Spleen (tissue), 11 donors: ENCODE data around the gene SLC35B4. TPM values are rescaled to one million over a fixed set of nuclear protein-coding genes. Genes with fewer than 3 reads are reported as not detected.

ENCODE experiments used
- DNase-seq: peaks from one replicate; pipeline ENCODE4 v3.0.0-alpha.2; 2020
- H3K27ac ChIP-seq, 8 donors: fragments of 200-600 bp; sonication (generic) in 7 of 8; 1 replicate in 4 of 8; 2 replicates in 4 of 8; pipeline versions ENCODE4 v1.5.0 to v1.8.0; 2016 to 2021; ENCODE audit warnings: inconsistent platforms in 4 of 8, mild to moderate bottlenecking in 4 of 8, moderate library complexity in 1 of 8
- H3K27me3 ChIP-seq, 7 donors: fragments of 200-600 bp; sonication (generic) in 6 of 7; replicated peaks in 1 of 7; 1 replicate in 4 of 7; 2 replicates in 3 of 7; pipeline versions ENCODE4 v1.5.0 to v1.8.0; 2016 to 2021; ENCODE audit warnings: inconsistent platforms in 3 of 7, mild to moderate bottlenecking in 1 of 7
- H3K36me3 ChIP-seq, 6 donors: fragments of 200-600 bp; sonication (generic) in 5 of 6; 1 replicate in 4 of 6; 2 replicates in 2 of 6; pipeline versions ENCODE4 v1.5.0 to v1.8.0; 2016 to 2021; ENCODE audit warnings: inconsistent platforms in 2 of 6
- H3K4me1 ChIP-seq, 6 donors: fragments of 200-600 bp; sonication (generic) in 5 of 6; 1 replicate in 3 of 6; 2 replicates in 3 of 6; pipeline versions ENCODE4 v1.5.0 to v1.8.0; 2016 to 2021; ENCODE audit warnings: inconsistent platforms in 3 of 6
- H3K4me3 ChIP-seq, 8 donors: fragments of 200-600 bp; sonication (generic) in 7 of 8; 1 replicate in 4 of 8; 2 replicates in 4 of 8; pipeline versions ENCODE4 v1.5.0 to v1.8.0; 2016 to 2021; ENCODE audit warnings: inconsistent platforms in 4 of 8, mild to moderate bottlenecking in 4 of 8, moderate library complexity in 2 of 8
- H3K9me3 ChIP-seq, 8 donors: fragments of 200-600 bp; sonication (generic) in 7 of 8; 1 replicate in 4 of 8; 2 replicates in 4 of 8; pipeline versions ENCODE4 v1.5.0 to v1.8.0; 2016 to 2021; ENCODE audit warnings: inconsistent platforms in 4 of 8
- POLR2A ChIP-seq, 3 donors: fragments of 450-650 bp; IDR thresholded peaks; one replicate each; pipeline ENCODE4 v1.5.1; 2017; ENCODE audit warnings: antibody characterized with exemption in 3 of 3, mild to moderate bottlenecking in 1 of 3
- POLR2AphosphoS5 ChIP-seq, 3 donors: sonication (generic); formaldehyde crosslinking; IDR thresholded peaks; one replicate each; pipeline ENCODE4 v1.5.1; 2017; ENCODE audit warnings: antibody characterized with exemption in 3 of 3
- WGBS, 5 donors: extraction: QIAGEN DNeasy Blood & Tissue Kit in 3 of 5; methylation state at CpG; one replicate each; pipeline versions ENCODE4 v1.1.5 to v1.1.7; 2013 to 2018; 5-methylcytosine and 5-hydroxymethylcytosine counted together
- intact Hi-C: fragments of 100-400 bp; cut with DNase I; formaldehyde crosslinking; loops from one replicate; pipeline ENCODE4 v1.15.0; 2023; ENCODE audit warnings: low total_unique reads
- polyA plus RNA-seq, 3 donors: library from polyadenylated mRNA; stranded (reverse); fragments of 200-250 nt; gene quantifications; one replicate each; pipeline ENCODE4 v1.2.1, GENCODE V29; 2013
- total RNA-seq, 7 donors: library from RNA; depleted of rRNA in 3 of 7; stranded (reverse); fragments of >200 nt in 3 of 7; fragmentation: NEBNext Ultra II Directional in 4 of 7; extraction: Animal tissue kit (Norgen Biotek cat#: 25700) in 4 of 7; gene quantifications; one replicate each; pipeline versions ENCODE4 v1.1.0 to v1.2.1, GENCODE V29; 2016 to 2021
- TF ChIP-seq, protein P1 (sequence below), 11 experiments: fragments of 200-600 bp in 7 of 11; fragments of 450-650 bp in 4 of 11; sonication (generic) in 4 of 11; IDR thresholded peaks in 8 of 11; conservative IDR thresholded peaks in 3 of 11; 1 replicate in 7 of 11; 2 replicates in 4 of 11; pipeline versions ENCODE4 v1.4.0 to v1.8.0; 2016 to 2021; ENCODE audit warnings: antibody characterized with exemption in 11 of 11, inconsistent platforms in 4 of 11, mild to moderate bottlenecking in 1 of 11
- donor health status: healthy with polysubstance abuse.
- donor health status: DM: no; HTN: no; CAD: no; lungs with moderate emphysema.
- donor health status: DM: no; HTN: no; CAD: no.
- donor health status: Bipolar disorder and iron deficiency.
- donor health status: healthy.
- donor health status: DM: no; HTN: no; CAD: no.
- donor health status: DM: yes; HTN: yes; CAD: no.

SLC35B4 gene
- total and polyA plus RNA-seq, 10 donors = 3.4 to 19.0 (median 11.9) TPM

DNA sequence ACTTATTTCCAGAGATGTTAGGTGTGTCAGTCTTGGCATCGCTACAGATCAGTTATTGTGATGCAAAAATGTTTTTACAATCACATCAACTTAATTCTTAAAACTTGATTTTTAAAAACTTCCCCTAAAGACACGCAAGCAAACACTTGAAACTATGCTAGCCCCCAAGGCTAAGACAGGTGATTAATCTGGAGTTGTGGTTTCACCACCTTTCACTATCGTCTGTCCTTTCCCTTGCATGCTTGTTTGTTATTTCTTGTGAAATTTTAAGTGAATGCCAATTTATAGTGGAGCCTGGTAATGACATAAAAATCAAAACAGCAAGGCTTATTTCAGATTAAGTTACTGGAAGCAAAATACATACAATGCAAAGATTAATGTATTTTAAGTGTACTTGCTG, 70.4 kb downstream of the SLC35B4 start:
- Histone ChIP-seq H3K27ac (no peak overlapping the region), H3K4me3 (no peak overlapping the region), H3K27me3 (no peaks in the 10 kb centered on the region), H3K36me3 (no peaks in the 10 kb centered on the region), H3K9me3 (peaks cover 0 to 10% (median 0%) of the 10 kb centered on the region in 8 donors), H3K4me1 (no peaks in the 10 kb centered on the region)
- TF ChIP-seq POLR2AphosphoS5 (IDR thresholded peaks at IDR 0.05) (no peak), POLR2A (IDR thresholded peaks at IDR 0.05) (no peak)
- TF ChIP-seq, protein P1, sequence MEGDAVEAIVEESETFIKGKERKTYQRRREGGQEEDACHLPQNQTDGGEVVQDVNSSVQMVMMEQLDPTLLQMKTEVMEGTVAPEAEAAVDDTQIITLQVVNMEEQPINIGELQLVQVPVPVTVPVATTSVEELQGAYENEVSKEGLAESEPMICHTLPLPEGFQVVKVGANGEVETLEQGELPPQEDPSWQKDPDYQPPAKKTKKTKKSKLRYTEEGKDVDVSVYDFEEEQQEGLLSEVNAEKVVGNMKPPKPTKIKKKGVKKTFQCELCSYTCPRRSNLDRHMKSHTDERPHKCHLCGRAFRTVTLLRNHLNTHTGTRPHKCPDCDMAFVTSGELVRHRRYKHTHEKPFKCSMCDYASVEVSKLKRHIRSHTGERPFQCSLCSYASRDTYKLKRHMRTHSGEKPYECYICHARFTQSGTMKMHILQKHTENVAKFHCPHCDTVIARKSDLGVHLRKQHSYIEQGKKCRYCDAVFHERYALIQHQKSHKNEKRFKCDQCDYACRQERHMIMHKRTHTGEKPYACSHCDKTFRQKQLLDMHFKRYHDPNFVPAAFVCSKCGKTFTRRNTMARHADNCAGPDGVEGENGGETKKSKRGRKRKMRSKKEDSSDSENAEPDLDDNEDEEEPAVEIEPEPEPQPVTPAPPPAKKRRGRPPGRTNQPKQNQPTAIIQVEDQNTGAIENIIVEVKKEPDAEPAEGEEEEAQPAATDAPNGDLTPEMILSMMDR (IDR thresholded peaks at IDR 0.05 in 8 of 11, conservative IDR thresholded peaks at IDR 0.05 in 3 of 11) = no peak
- intact Hi-C loops = no loop called here
- WGBS, 5 donors = 55 to 71% (median 67%) methylated on average over 3 of the region's 3 CpGs
- DNase-seq = no peak

DNA sequence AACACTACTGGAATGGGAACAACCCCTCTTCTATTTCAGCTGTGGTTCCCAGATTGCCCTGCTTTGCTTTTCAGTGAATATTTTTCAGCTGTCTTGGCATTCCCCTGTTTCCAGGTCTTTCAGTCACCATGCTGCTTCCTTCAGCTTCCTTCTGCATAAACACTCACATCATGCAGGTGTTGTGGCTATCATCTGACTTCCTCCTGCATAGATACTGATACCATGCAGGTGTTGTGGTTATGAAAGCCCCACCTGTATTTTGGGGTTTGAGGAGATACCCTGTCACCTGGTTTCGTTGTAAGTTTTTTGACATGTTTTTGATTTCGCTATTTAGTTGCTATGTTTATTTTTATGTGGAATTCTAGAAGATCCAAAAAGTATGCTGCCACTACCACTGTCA, 71.5 kb downstream of the SLC35B4 start:
- 69 to 82% (median 72%) methylated on average over 2 of the region's 2 CpGs for WGBS, 5 donors
- no peak for DNase-seq
- no peaks in the 10 kb centered on the region for H3K4me1 ChIP-seq
- no peak overlapping the region for H3K27ac ChIP-seq
- TF ChIP-seq, protein P1 (IDR thresholded peaks at IDR 0.05 in 8 of 11, conservative IDR thresholded peaks at IDR 0.05 in 3 of 11) = no peak
- no peak for TF ChIP-seq POLR2AphosphoS5 (IDR thresholded peaks at IDR 0.05)
- no peak for TF ChIP-seq POLR2A (IDR thresholded peaks at IDR 0.05)
- no peaks in the 10 kb centered on the region for H3K36me3 ChIP-seq
- intact Hi-C loops = no loop called here
- H3K9me3 ChIP-seq = peaks cover 0 to 15% (median 4%) of the 10 kb centered on the region in 8 donors
- no peak overlapping the region for H3K4me3 ChIP-seq
- no peaks in the 10 kb centered on the region for H3K27me3 ChIP-seq

Other genes starting within 250 kb of the SLC35B4 start
- 1 to 10 TPM; 1.0 to 1.8 (median 1.3) TPM for gene LRGUK, start 189.6 kb downstream of the SLC35B4 start, total RNA-seq
- gene LRGUK, start 189.6 kb downstream of the SLC35B4 start, polyA plus RNA-seq = under 1 TPM in 2 of 3 donors, not detected in 1; 0.26 to 0.63 TPM
- gene AKR1B1, start 142.2 kb upstream of the SLC35B4 start, total RNA-seq = 10 to 100 TPM; 53.7 to 84.7 (median 63.7) TPM
- 100 to 1,000 TPM in 1 of 3 donors, 10 to 100 TPM in 2; 69.4 to 112 (median 96.6) TPM for gene AKR1B1, start 142.2 kb upstream of the SLC35B4 start, polyA plus RNA-seq
- not detected for gene AKR1B10, start 210.6 kb upstream of the SLC35B4 start, total RNA-seq
- gene AKR1B10, start 210.6 kb upstream of the SLC35B4 start, polyA plus RNA-seq = under 1 TPM in 2 of 3 donors, not detected in 1; 0.11 to 0.16 TPM
- gene AKR1B15, start 232.2 kb upstream of the SLC35B4 start, total RNA-seq = not detected
- gene AKR1B15, start 232.2 kb upstream of the SLC35B4 start, polyA plus RNA-seq = not detected